Hepatocyte (in vitro differentiated cells): ENCODE data around the gene FOXE3. TPM values are rescaled to one million over a fixed set of nuclear protein-coding genes. Genes with fewer than 3 reads are reported as not detected.
A peak's percentile ranks its signal among the peaks of the same experiment; 100 is the strongest.

Experiments used
- DNase-seq: peaks from one replicate; pipeline ENCODE4 v3.0.0-alpha.2; 2016; ENCODE audit warnings: low spot score
- H2AFZ ChIP-seq: fragments of 200-600 bp; sonication (generic); 2 replicates; pipeline ENCODE4 v1.6.0; 2016; ENCODE audit warnings: antibody characterized with exemption, mild to moderate bottlenecking
- H3K27ac ChIP-seq: fragments of 200-600 bp; sonication (generic); 2 replicates; pipeline ENCODE4 v1.5.1; 2016; ENCODE audit warnings: mild to moderate bottlenecking
- H3K27me3 ChIP-seq: fragments of 200-600 bp; sonication (generic); 2 replicates; pipeline ENCODE4 v1.6.1; 2016
- H3K36me3 ChIP-seq: fragments of 200-600 bp; sonication (generic); replicated peaks from 2 replicates; pipeline ENCODE4 v1.5.1; 2016; ENCODE audit warnings: low read depth; ENCODE audit not compliant: insufficient read depth
- H3K4me1 ChIP-seq: fragments of 200-600 bp; sonication (generic); 2 replicates; pipeline ENCODE4 v1.5.1; 2016; ENCODE audit warnings: mild to moderate bottlenecking, moderate library complexity; ENCODE audit not compliant: insufficient read depth
- H3K4me2 ChIP-seq: fragments of 200-600 bp; sonication (generic); 2 replicates; pipeline ENCODE4 v1.6.0; 2016
- H3K4me3 ChIP-seq: fragments of 200-600 bp; sonication (generic); 2 replicates; pipeline ENCODE4 v1.5.1; 2016; ENCODE audit warnings: mild to moderate bottlenecking
- H3K79me2 ChIP-seq: fragments of 200-600 bp; sonication (generic); 2 replicates; pipeline ENCODE4 v1.6.0; 2017; ENCODE audit warnings: mild to moderate bottlenecking
- H3K9me2 ChIP-seq: fragments of 200-600 bp; sonication (generic); replicated peaks from 2 replicates; pipeline ENCODE4 v1.6.0; 2017; ENCODE audit warnings: mild to moderate bottlenecking; ENCODE audit not compliant: insufficient read depth
- H3K9me3 ChIP-seq: fragments of 200-600 bp; sonication (generic); 2 replicates; pipeline ENCODE4 v1.5.1; 2016; ENCODE audit warnings: low read depth, mild to moderate bottlenecking
- H4K20me1 ChIP-seq: fragments of 200-600 bp; sonication (generic); 2 replicates; pipeline ENCODE4 v1.6.0; 2016; ENCODE audit warnings: mild to moderate bottlenecking; ENCODE audit not compliant: insufficient read depth, poor library complexity, severe bottlenecking
- CTCF ChIP-seq: fragments of 200-600 bp; sonication (generic); IDR thresholded peaks from 2 replicates; pipeline ENCODE4 v1.5.1; 2016; ENCODE audit warnings: antibody characterized with exemption, mild to moderate bottlenecking; ENCODE audit not compliant: poor library complexity
- EZH2 ChIP-seq: fragments of 200-600 bp; sonication (generic); IDR thresholded peaks from 2 replicates; pipeline ENCODE4 v1.6.1; 2016; ENCODE audit warnings: antibody characterized with exemption, mild to moderate bottlenecking, borderline replicate concordance
- EZH2phosphoT487 ChIP-seq: fragments of 200-600 bp; sonication (generic); IDR thresholded peaks from one replicate; pipeline ENCODE4 v1.6.1; 2018; ENCODE audit warnings: antibody characterized with exemption, mild to moderate bottlenecking, low read depth, moderate library complexity; ENCODE audit not compliant: unreplicated experiment, severe bottlenecking
- WGBS: methylation state at CpG from one replicate; pipeline ENCODE4 v1.1.6; 2016; ENCODE audit warnings: low lambda C conversion rate; ENCODE audit errors: missing lambda C conversion rate; 5-methylcytosine and 5-hydroxymethylcytosine counted together
- polyA plus RNA-seq: library from polyadenylated mRNA; unstranded; fragments of >200 nt; fragmentation: Nextera tagmentation; extraction: Ambion mirVana; gene quantifications from 2 replicates; pipeline ENCODE4 v1.2.1, GENCODE V29; 2016
- total RNA-seq: library from RNA; depleted of rRNA; stranded (reverse); fragments of >200 nt; gene quantifications from 2 replicates; pipeline ENCODE4 v1.2.3, GENCODE V29; 2014

FOXE3 gene
- total and polyA plus RNA-seq, 2 experiments from 2014 or later, result not detected

GRCh38 chr1:47409311-47410067 lies 6.6 kb upstream of the FOXE3 start:
- 56% methylated on average over 12 of the region's 12 CpGs for WGBS
- Histone ChIP-seq H2AFZ (no peak overlapping the region), H3K4me3 (no peak overlapping the region), H3K36me3 (no peaks in the 10 kb centered on the region), H3K4me1 (peaks cover 16% of the 10 kb centered on the region), H3K4me2 (no peak overlapping the region), H3K27ac (peak overlapping the region; percentile 23), H3K9me2 (no peaks in the 10 kb centered on the region), H3K27me3 (peaks cover 9% of the 10 kb centered on the region), H4K20me1 (no peaks in the 10 kb centered on the region), H3K79me2 (no peaks in the 10 kb centered on the region), H3K9me3 (no peaks in the 10 kb centered on the region)
- no peak for TF ChIP-seq EZH2phosphoT487
- DNase-seq, result peak; percentile 35

DNA sequence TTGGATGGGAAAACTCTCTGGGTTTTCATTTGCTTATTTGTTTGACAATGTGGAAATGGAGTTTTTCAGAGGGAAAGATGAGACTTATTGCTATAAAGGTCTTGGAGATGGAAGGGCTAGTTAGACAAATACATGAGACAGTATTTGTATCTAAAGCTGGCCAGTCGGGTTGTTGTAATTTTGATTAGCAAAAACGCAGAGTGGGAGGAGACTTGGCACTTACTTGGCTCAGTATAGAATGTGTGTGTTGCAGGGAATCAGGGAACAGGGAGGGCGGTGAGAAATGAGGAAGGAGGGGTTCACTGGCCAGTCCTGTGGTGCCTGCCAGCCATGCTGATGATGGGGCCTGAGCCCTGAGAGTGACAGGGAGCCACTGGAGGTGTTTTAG lies 6.0 kb upstream of the FOXE3 start:
- Histone ChIP-seq H3K4me1 (peaks cover 16% of the 10 kb centered on the region), H3K9me3 (no peaks in the 10 kb centered on the region), H3K27me3 (peaks cover 15% of the 10 kb centered on the region), H2AFZ (no peak overlapping the region), H3K4me3 (no peak overlapping the region), H3K27ac (peak overlapping the region; percentile 23), H3K79me2 (no peaks in the 10 kb centered on the region), H4K20me1 (no peaks in the 10 kb centered on the region), H3K36me3 (no peaks in the 10 kb centered on the region), H3K4me2 (no peak overlapping the region), H3K9me2 (no peaks in the 10 kb centered on the region)
- no peak for TF ChIP-seq EZH2
- no peak for TF ChIP-seq EZH2phosphoT487
- no peak for TF ChIP-seq CTCF
- DNase-seq, result no peak
- 66% methylated on average over 3 of the region's 3 CpGs for WGBS

- DNase-seq, result no peak
- no peaks in the 10 kb centered on the region for H3K9me3 ChIP-seq
- WGBS, result 59% methylated on average over 2 of the region's 2 CpGs
- H3K27ac ChIP-seq, result no peak overlapping the region
- peaks cover 16% of the 10 kb centered on the region for H3K4me1 ChIP-seq
- H2AFZ ChIP-seq, result no peak overlapping the region
- H4K20me1 ChIP-seq, result no peaks in the 10 kb centered on the region
- H3K4me3 ChIP-seq, result no peak overlapping the region
- H3K9me2 ChIP-seq, result no peaks in the 10 kb centered on the region
- H3K4me2 ChIP-seq, result no peak overlapping the region
- H3K36me3 ChIP-seq, result no peaks in the 10 kb centered on the region
- peaks cover 26% of the 10 kb centered on the region for H3K27me3 ChIP-seq
- no peaks in the 10 kb centered on the region for H3K79me2 ChIP-seq
- TF ChIP-seq EZH2phosphoT487 (no peak), CTCF (no peak), EZH2 (no peak)
These were observed 4.6 kb upstream of the FOXE3 start for GRCh38 chr1:47411436-47411835.

- H3K79me2 ChIP-seq, result no peaks in the 10 kb centered on the region
- DNase-seq, result no peak
- no peak overlapping the region for H2AFZ ChIP-seq
- WGBS, result 89% methylated on average over 14 of the region's 14 CpGs
- H3K4me3 ChIP-seq, result no peak overlapping the region
- H3K9me3 ChIP-seq, result no peaks in the 10 kb centered on the region
- H3K27me3 ChIP-seq, result peaks cover 33% of the 10 kb centered on the region
- H3K4me1 ChIP-seq, result peaks cover 16% of the 10 kb centered on the region
- H4K20me1 ChIP-seq, result no peaks in the 10 kb centered on the region
- TF ChIP-seq CTCF (no peak), EZH2 (no peak), EZH2phosphoT487 (no peak)
- no peaks in the 10 kb centered on the region for H3K9me2 ChIP-seq
- no peak overlapping the region for H3K4me2 ChIP-seq
- H3K27ac ChIP-seq, result no peak overlapping the region
- no peaks in the 10 kb centered on the region for H3K36me3 ChIP-seq
These were observed 3.6 kb upstream of the FOXE3 start for GRCh38 chr1:47412437-47412836.
